GM04503 (cell line): Measurements from ENCODE around the gene BBS1.
"Not testable (repeated sequence)": the region's sequence is repeated elsewhere in the genome, so short reads cannot be mapped to it uniquely, and the experiment has no call there.

ENCODE experiments used
- DNase-seq: peaks from one replicate; pipeline ENCODE4 v3.0.0-alpha.2; 2012; ENCODE audit warnings: low read depth

Gene BBS1

DNA sequence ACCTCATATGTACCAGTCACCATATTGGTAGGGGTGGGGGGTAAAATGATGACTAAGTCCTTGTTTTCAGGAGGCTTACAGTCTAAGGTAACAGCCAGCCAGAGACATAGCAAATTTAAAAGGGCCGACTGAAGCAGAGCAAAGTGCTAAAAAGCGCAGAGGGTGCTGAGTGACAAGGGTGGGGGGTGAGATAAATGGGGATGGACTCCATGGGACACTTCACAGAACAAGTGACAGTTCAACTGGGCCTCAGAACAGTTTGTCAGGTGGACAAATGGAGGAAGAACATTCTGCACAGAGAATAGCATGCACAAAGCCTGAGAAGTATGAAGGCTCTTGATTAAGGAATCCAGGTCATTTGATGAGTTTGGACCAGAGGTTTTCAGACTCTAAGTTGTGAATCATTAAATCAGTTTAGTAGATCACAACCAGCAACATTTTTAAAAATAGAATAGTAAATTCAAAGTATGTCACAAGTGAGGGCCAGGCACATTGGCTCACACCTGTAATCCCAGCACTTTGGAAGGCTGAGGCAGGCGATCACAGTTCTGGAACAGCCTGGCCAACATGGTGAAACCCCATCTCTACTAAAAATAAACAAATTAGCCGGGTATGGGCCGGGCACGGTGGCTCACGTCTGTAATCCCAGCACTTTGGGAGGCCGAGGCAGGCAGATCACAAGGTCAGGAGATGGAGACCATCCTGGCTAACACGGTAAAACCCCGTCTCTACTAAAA, 14.0 kb downstream of the BBS1 start:
- no peak for DNase-seq

DNA sequence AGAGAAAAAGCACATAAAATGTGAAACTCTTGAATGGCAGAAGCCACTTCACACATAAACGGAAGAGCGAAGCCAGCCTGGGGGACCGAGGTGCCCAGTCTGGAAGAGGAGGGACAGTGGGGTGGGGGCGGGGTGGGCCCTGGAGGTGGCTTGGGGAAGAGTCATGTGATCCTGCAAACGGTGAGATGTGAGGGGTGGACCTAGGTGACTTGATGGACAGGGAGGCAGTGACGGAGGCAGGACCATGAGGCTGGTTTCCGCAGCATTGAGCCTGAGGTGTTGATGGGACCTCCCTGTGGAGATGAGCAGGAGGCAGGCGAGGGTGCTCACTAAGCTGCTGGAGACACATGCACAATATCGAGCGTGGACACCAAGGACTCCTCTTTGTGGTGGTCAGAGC, 18.6 kb downstream of the BBS1 start:
- no peak for DNase-seq

DNA sequence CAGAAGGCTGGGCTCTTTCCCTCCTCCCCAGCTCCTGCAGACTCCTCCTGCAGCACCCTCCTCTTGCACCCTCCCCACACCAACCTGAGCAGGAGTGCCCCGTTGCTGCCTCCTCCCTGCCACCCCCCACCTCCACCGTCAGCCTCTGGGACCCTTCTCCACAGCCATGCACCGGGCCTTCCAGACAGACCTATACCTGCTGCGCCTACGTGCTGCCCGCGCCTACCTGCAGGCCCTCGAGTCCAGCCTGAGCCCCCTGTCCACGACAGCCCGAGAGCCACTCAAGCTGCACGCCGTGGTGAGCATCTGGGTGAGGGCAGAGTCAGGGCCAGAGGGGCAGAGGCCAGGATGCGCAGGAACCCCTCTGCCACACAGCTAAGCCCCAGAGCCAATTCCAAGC, 19.2 kb downstream of the BBS1 start:
- no peak for DNase-seq

DNA sequence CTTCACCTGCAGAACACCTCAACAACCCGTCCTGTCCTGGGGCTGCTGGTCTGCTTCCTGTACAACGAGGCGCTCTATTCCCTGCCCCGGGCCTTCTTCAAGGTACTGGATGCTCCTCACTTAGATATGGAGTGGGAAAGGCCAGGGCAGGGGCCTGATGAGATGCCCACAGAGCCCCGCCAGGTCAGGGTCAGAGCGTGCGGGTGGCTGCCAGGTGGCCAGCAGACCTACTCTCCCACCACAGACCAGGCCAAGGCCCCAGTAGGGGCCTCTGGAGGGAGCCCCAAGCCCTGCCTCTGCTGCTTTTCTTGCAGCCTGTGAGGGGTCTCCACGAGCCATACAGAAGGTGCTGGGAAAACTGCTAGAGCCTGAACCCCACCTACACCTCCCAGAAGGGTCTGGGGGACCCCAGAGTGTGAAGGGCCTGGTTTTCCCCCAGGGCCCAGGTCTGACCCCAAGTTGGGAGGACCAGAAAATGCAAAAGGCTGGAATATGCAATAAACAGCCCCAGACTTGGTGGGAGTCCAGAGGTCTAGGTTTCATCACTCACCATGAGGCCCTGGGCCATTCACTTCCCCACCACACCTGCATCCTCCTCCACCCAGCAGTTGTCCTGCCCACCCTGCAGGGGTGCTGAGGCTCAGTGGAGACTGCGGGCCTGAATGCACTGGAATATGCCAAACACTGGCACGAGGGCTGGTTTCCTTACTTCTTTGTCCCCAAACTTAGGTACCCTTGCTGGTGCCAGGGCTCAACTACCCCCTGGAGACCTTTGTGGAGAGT, 20.7 kb downstream of the BBS1 start:
- DNase-seq = no peak

DNA sequence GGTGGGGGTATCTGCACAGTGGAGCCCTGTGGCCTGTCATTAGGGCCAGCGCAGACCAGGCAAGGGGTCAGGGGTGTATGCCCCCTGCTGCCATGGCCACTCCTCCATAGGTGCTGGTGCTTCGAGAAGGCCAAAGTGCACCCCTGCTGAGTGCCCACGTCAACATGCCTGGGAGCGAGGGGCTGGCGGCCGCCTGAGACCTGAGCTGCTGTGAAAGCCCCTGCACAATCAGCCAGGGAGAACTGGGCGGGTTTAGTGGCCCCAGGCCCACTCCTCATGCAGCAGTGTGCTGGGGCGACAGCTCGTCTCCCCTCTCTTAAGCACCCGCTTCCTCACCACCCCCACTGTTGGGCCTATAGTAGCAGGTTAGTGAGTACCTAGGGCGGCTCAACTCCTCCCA, 21.4 kb downstream of the BBS1 start:
- DNase-seq = no peak

DNA sequence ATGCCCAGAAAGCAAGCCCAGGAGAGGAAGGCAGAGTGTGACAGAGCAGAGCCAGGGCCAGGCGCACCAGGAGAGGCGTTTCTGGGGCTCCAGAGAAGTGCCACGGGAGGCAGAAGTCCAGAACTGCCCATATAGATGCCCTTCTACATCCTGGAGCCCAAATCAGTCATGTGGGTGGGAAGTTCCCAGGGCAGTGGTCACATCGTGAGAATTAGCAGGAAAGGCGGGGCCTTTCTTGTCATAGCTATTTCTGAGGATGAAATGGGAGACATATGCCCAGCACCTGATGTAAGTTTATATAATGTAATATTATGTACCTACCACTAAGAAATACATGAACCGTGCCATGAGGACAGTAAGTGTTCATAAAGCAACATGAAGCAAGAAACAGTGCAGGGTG, 22.3 kb downstream of the BBS1 start:
- no peak for DNase-seq

DNA sequence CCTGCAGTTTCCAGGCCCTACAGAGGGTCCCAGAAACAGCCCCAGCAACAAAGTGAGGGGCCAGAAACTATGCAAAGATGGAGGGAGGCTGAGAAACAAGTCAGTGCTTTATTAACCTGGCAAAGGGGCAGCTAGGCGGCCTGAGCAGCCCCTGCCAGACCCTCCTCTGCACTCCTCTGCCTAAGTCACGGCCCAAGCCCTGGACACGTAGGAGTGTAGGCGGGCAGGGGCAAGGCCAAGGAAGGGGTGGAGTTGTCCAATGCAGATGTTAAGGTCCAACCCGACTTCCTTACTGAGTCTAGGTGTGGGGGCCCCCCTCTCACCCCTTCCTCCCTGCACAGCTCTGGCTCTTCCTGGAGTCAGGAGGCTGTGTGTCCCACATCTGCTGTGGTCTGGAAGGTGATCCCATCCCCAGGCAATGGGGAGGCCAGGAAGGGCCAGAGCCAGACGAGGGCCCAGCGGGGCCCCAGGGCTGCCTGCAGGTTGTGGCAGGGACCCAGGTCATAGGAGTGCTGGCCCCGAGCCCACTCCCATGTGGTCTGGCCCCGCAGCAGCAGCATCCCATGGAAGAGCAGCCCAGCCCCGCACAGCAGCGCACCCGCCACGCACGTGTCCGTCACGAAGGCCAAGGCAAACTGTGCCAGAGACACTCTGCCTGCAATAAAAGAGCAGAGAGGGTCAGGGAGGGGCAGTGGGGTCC, 28.9 kb downstream of the BBS1 start:
- DNase-seq = no peak

DNA sequence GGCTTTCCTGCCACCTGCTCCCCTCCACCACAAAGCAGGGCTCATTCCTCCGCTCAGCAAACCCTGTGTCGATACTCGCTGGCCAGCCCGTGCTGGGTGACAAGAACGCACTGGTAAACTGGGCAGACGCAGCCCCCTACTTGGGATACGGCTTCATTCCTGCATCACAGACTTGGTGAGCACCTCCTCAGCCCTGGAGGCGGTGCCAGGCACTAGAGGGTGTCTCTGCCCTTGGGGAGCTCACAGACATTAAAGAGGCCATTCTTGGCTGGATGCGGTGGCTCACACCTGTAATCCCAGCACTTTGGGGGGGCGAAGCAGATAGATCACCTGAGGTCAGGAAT, 29.4 kb downstream of the BBS1 start:
- DNase-seq = no peak

DNA sequence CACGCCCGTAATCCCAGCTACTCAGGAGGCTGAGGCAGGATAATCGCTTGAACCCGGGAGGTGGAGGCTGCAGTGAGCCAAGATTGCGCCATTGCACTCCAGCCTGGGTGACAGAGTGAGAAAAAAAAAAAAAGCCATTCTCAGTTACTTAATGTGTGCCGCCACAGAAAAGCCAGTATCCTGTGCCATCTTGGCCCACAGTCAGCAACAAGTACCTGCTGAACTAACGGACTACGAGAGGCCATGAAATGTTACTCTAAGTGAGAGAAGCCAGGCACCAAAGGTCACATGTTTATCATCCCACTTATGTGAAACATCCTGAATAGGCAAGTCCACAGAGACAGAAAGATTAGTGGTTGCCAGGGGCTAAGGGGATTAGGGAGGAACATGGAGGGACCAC, 30.2 kb downstream of the BBS1 start:
- DNase-seq = not testable (repeated sequence)

DNA sequence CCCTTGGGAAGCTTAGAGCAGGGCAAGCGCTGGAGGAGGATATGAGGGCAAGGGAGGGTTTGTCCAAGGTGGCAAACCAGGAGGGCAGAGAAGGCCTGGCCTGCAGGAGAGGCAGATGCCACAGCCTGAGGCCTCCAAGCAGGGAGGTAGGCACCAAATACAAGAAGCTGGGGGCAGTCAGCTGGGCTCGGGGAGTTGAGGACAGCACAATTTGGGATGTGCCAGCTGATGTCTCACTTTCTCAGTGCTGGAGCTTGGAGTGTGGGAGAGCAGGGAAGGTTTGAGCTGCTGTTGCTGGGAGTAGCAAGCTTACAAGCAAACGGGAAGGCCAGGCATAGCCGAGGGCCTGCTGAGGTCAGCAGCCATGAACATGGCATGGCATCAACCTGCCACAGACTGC, 31.5 kb downstream of the BBS1 start:
- no peak for DNase-seq

DNA sequence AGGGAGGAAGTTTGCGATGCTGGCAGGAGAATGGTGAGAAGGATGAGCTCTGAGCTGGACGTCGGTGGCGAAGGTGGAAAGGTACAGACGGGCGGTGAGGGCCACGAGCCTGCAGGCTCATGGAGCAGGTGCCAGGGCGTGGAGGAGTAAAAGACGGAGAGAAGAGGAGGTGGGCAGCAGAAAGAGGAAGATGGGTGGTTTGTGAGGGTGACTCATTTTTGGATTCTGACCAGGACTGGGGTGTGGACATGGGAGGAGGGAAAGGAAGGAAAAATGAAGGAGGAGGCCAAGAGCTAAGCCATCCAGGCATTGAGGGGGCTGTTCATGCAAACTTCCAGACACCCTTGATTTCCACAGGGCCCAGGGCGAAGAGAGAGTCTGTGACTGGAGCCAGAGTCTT, 31.9 kb downstream of the BBS1 start:
- no peak for DNase-seq

DNA sequence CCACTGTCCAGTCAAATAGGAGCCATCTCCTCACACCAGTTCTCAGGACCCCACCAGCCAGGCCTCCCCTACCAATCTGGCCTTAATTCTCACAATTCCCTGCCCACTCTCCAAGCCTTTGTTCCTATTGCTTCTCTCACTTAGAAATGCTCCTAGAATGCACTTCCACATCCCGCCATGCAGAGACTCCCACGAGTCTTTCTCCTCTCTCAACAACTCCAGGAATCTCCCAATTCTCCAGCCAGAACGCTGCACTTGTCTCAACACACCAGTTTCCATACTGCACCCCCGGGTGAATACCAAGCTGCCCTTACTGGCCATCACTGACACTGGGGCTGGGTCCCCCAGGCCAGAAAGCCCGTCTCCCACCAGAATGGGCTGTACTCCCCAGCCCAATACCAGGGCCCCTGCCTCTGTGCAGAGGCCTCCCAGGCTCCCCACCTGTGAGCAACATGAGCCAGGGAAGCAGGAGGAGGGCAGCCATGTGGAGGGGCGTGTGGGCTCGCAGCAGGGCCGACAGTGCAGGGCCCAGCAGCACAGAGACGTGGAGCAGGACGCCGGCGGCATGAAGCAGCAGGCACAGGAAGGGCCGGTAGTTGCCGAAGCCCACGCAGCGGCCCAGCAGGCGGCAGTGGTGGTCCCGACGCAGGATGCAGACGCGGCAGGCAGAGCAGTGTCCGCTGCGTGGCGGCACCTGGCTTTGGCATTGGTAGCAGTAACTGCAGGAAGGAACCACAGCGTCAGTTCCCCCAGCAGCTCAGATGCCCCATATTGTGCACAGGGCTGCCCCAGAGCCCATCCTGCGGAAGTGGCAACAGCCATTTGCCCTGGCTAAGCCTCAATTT, 33.0 kb downstream of the BBS1 start:
- DNase-seq = no peak

DNA sequence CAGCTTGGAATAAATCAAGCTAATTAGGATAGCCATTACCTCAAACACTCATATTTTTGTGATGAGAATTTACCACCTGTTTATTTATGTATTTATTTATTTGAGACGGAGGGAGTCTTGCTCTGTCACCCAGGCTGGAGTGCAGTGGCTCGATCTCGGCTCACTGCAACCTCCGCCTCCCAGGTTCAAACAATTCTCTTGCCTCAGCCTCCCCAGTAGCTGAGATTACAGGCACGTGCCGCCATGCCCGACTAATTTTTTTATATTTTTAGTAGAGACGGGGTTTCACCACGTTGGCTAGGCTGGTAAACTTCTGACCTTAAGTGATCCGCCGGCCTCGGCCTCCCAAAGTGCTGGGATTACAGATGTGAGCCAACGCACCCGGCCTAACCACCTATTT, 34.5 kb downstream of the BBS1 start:
- DNase-seq = not testable (repeated sequence)

DNA sequence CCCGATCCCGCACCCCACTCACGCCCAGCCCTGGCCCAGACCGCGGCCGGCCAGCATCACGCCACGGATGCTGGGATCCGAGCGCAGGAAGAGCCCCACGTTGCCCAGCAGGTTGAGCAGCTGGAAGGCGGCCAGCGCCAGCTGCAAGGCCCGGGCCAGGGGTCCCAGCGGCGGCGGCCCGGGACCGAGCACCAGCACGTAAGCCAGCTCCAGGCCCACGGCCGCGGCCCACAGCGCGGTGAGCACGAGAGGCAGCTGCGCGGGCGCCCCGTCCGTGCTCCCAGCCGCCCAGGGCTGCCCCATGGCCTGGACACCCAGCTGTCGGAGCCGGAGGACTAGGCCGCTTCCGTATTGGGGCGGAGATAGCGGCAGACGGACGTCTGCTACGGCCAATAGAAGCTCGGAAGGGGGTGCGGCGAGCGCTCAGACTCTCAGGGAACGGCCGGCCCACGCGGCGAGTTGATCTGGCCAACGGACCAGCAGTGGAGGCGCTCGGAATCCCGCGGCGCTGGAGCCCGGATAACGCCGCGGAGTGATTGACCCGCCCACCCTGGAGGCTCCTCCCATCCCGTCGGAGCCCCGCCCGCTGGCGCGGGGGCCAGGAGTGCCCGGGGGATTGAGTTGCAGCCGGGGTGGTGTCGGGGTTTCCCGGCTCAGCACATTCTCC, 35.4 kb downstream of the BBS1 start, which contains the start of gene ZDHHC24:
Gene ZDHHC24 (minus strand): TSS at position 348 of the 667 bp plus-strand sequence. CDS start 45 bp downstream, at position 303.
- peak; percentile 87 for DNase-seq

DNA sequence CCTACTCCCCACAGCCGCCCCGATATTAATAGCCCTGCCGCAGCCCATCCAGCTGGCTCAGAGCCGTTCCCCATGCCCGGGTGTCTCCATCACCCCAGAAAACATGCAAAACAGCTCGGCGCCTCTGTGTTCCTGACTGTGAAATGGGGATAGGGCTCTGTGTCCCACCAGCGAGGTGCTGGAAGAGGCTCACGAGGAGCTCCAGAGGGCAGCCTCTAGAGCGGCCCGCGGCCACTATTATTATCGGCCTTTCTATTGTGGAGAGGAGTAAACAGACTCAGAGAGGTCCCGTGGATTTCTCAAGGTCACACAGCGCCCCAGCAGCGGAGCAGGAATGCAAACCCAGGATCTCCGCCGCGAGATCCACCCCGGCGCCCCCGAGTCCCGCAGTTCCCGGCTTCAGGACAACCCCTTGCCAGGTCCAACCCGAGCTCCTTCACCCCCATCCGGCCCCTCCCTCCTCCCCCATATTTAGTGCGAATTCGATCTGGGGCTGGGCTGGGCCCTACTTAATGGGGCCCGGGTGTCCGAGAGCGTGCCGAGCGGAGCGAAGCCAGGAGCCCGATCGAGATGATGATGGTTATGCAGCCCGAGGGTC, 36.0 kb downstream of the BBS1 start, which contains the start of gene ACTN3:
Gene ACTN3 (plus strand): TSS at position 536 of the 598 bp plus-strand sequence. CDS start 35 bp downstream, at position 571.
- DNase-seq = no peak

DNA sequence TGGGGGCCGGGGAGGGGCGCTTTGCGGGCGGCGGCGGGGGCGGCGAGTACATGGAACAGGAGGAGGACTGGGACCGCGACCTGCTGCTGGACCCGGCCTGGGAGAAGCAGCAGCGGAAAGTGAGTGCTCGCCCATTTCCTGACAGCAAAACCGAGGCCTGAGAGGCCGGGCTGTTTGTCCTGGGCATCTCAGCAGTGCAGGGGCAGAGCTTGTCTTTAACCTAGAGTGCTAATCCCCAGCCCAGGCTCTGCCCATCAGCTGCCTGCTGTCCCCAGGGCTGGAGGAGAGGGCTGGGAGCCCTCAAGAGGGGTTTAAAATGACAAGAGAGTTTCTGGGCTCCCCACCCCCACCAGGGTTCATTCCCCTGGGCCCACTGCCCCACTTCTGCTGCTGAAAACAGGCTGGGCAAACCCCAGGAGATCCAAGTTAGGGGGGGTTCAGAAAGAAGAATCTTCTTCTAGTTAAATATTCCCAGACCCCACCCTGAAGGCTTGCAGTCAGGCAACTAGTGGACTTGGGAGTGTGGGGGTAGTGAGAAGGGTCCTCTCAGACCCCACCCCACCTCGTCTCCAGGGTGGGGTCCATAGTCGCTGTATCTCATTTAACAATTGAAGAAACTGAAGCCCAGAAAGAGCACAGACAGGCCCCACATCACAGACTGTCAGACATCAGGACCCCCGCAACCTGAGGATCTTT, 36.7 kb downstream of the BBS1 start:
- no peak for DNase-seq

DNA sequence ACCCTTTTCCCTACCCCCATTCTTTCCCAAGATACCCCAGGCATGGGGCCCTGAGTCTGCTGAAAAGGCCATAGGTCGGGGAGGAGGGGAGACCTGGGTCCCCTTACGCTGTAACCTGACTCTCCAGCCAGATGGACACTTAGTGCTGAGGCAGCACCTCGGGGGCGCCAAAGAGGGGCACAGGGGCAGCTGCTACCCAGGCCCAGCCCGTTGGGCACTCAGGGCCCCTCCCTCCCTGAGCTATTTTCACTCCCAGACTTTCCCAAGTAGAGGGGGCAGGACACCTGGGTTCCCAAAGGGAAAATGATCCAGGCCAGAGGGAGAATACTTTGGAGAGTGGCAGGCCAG, 37.2 kb downstream of the BBS1 start:
- DNase-seq = no peak

DNA sequence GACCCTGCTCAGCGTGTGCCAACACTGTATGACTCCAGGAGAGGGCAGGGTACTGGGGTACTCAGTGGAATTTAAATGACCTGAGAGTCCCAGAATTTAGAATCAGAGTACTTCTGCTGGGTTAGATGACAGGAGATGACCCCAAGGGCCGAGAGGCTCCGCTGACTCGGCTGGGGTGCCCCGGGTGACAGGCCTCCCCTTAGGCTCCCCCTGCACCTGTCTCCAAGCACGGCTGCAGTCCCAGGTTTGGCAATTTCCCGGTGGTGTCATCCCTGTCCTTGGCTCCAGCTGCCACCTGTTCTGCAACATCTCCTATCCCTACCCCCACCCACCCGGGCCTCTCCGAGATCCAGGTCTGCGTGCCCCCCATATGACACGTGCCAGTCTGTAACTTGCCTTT, 37.6 kb downstream of the BBS1 start:
- DNase-seq = no peak

DNA sequence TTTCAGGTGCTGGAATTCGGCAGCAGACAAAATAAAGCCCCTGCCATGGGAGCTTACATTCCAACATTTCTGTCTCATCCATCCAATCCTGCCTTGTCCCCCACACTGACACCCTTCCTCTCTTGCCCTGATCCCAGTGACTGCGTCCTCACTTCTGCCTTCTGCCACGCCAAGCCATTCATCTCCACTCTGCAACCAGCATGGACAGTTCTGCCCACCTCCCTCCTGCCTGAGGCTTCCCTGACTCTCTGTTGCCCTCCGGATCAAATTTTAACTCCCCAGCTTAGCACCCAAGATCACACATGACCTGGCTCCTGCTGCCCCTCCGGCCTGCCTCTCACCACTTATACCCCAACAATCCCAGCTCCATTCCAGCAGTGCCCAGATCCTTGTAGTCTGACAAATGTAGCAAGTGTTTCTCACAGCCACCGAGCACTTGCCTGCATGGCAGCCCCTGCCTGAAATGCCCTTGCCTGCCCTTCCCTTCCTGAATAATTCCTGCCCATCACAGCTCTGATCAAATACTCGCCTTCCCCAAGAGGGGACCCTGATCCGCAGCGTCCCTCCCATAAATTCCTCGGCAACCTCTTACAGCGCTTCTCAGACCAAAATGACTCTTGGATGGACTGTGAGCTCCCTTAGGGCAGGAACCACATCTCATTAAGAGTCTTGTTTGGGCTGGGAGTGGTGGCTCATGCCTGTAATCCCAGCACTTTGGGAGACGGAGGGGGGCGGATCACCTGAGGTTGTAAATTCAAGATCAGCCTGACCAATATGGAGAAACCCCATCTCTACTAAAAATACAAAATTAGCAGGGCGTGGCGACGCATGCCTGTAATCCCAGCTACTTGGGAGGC, 38.6 kb downstream of the BBS1 start:
- no peak for DNase-seq

DNA sequence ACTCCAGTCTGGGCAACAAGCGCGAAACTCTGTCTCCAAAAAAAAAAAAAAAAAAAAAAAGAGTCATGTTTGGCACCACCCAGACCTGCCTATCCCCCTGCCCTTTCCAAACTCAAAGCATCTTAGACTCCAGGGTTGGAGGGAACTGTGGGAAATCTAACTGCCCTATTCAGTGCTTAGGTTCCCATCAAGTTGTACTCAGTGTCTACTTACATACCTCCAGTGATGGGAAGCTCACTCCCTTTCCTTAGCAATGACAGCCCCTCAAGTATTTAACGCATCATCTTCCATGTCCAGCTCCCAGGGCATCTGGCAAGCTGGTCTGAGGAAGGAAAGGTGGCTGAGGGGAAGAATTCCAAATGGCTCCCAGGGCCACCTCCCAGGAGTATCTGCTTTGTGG, 39.3 kb downstream of the BBS1 start:
- DNase-seq = no peak
